HG03039 (cell line): ENCODE results near the gene CARD16.

Experiments used
- ATAC-seq: cut with Tn5 transposase; IDR thresholded peaks from one replicate; pipeline ENCODE4 v1.9.1; 2021; ENCODE audit warnings: mild to moderate bottlenecking, moderate library complexity; ENCODE audit not compliant: unreplicated experiment

CARD16 gene

DNA sequence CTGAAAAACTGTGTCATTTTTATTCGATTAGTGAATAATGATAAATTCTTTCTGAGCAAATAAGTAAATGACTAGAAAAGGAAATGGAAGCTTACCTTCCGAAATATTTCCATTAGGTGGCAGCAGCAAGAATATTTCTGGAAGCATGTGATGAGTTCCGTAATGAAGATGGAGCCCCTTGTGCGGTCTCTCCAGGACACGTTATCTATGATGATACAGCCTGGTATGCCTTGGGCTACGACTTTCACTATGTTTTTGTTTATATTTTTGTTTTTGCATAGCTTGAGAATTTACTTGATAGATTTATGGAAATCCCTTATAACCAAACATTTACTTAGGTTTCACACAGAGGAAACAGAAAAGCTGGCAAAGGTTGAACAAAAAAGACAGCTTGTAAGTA is 47.8 kb downstream of the CARD16 start:
- no peak for ATAC-seq

DNA sequence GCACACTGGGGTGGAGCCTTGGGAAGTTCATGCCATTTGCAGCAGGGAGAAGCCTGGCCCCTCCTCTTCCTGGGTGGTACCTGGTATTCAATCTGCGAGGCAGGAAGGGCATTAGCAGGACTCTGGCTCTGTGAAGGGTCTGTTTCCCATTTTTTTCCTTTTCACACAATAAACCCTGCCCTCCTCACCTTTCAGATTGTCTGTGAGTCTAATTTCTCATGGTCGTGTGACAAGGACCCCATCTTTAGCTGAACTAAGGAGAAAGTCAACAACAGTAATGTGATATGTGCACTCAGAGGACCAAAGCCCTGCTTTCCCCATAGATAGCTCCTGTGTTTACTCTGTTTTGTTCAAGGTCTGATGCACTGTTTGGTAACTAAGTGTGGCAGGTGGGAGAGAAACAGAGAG is 50.1 kb downstream of the CARD16 start:
- ATAC-seq = no peak

DNA sequence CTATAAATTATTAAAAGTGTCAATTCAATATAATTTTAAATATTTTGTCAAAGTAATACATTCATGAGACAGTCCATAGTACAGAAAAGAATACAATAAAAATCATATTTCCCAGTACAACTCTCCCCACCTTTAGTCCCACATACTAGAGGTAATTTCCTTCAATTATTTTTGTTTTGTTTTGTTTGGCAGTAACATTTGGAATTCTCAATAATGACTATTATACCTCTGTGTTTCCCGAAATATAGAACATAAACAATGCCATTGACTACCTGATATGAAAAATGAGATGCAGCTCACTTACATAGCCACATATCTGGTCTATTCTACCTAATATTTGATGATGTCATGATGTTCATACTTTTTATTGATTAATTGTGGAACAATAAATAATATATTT is 52.4 kb downstream of the CARD16 start:
- ATAC-seq = no peak

DNA sequence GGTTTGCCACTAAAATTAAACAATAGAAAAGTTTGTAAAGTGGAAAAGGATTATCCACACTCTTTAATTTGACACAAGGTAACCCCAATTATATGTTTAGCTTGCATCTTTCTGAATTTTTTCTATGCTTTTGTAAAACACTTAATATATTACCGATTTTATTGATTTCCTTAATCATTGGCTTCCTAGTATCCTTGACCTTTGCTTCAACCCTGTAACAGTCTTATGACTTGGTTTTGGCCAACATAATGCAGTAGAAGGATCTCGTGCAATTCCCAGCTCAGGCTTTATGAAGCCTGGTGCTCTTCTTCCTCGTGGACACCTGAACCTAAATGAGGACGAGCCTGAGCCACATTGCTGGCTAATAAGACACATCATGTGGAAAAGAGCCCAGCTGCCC is 53.1 kb downstream of the CARD16 start:
- ATAC-seq = no peak
